ENCODE results near the gene RIN3.

Gene RIN3

DNA sequence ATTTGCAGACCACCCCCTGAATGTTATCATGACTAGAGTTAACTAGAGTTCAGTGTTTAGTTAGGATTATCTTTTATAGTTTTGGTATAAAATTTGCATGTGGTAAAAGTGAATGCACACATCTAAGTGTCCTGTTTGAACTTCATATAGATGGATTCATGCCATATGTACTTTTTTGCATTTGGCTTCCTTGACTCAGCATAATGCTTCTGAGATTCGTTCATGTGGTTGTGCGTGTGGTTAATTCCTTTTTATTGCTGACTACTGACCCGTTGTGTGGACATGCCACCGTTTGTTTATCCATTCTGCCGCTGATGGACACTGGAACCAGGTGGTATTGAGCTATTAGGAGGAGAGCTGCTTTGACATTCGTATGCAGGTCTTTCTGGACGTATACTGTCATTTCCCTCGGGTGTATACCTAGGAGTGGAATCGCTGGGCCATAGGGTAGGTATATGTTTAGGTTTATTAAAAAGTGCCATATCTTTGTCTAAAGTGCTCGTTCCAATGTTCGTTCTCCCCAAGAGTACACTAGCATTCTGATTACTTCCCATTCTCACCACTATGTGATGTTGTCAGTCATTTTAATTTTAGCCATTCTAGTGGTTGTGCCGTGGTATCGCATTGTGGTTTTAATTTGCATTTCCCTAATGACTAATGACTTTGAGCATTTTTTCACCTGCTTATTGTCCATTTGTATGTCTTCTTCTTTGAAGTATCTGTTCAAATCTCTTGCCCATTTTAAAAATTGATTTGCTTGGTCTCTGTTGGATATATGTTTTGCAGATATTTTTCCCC lies 37.7 kb downstream of the RIN3 start:
- Histone ChIP-seq H2AFZ (ENCODE audit: low read length) (no peak overlapping the region), H4K20me1 (ENCODE audit: insufficient read depth, low read length) (no peaks in the 10 kb centered on the region), H3K9me3 (replicated peaks; ENCODE audit: insufficient read depth, low read length) (no peaks in the 10 kb centered on the region), H3K4me3 (ENCODE audit: low read length) (peak overlapping the region; percentile 14; the same call in 1 of the 2 replicates), H3K9ac (ENCODE audit: low read length) (no peak overlapping the region; the same call in 1 of the 2 replicates), H3K27me3 (replicated peaks; ENCODE audit: insufficient read depth, low read length) (no peaks in the 10 kb centered on the region), H3K27ac (ENCODE audit: low read length) (peak overlapping the region; percentile 68; the same call in 1 of the 2 replicates), H3K79me2 (ENCODE audit: low read length) (no peaks in the 10 kb centered on the region), H3K4me1 (ENCODE audit: low read length) (peaks cover 28% of the 10 kb centered on the region), H3F3A (ENCODE audit: insufficient read depth, low read length) (peaks cover 18% of the 10 kb centered on the region; the same call in 1 of the 2 replicates), H3K36me3 (replicated peaks; ENCODE audit: insufficient read depth, low read length) (no peaks in the 10 kb centered on the region), H3K4me2 (ENCODE audit: low read depth, low read length) (peak overlapping the region; percentile 53), H3K9me2 (replicated peaks; ENCODE audit: insufficient read depth, low read length) (no peaks in the 10 kb centered on the region)
- peak; percentile 44 for TF ChIP-seq CTCF (IDR thresholded peaks at IDR 0.05; ENCODE audit: low read length)
- no peak for TF ChIP-seq EZH2phosphoT487 (IDR thresholded peaks at IDR 0.05; ENCODE audit: low read length)
- DNase-seq, result peak; percentile 65

DNA sequence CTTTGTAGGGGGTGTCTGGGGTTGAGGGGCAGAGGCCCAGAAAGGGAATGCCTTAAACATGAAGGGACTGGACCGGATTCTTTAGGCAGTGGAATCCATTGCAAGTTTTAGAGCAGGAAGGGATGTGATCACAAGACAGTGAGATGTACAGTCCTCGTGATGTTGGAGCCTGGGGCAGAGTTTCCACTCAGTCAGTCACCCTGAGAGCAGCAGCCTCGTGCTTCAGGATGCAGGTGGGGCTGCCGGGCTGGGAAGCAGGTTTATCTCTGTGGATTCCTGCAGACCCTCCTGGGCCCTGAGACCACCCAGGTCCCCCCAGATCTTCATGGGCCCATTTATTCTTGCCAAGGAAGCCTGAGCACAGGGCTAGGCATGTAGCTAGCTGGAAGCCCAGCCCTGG lies 38.5 kb downstream of the RIN3 start:
- no peaks in the 10 kb centered on the region for H3K36me3 ChIP-seq (replicated peaks; ENCODE audit: insufficient read depth, low read length)
- H3K4me1 ChIP-seq (ENCODE audit: low read length), result peaks cover 31% of the 10 kb centered on the region
- peak overlapping the region; percentile 53 for H3K4me2 ChIP-seq (ENCODE audit: low read depth, low read length)
- no peaks in the 10 kb centered on the region for H3K9me3 ChIP-seq (replicated peaks; ENCODE audit: insufficient read depth, low read length)
- H3K9ac ChIP-seq (ENCODE audit: low read length), result no peak overlapping the region
- H3K27me3 ChIP-seq (replicated peaks; ENCODE audit: insufficient read depth, low read length), result no peaks in the 10 kb centered on the region
- H3K79me2 ChIP-seq (ENCODE audit: low read length), result no peaks in the 10 kb centered on the region
- no peak overlapping the region for H2AFZ ChIP-seq (ENCODE audit: low read length)
- no peak for TF ChIP-seq EZH2 (optimal IDR thresholded peaks at IDR 0.05; ENCODE audit: low read depth, low read length)
- TF ChIP-seq CTCF (IDR thresholded peaks at IDR 0.05; ENCODE audit: low read length), result no peak
- TF ChIP-seq EZH2phosphoT487 (IDR thresholded peaks at IDR 0.05; ENCODE audit: low read length), result no peak
- peaks cover 18% of the 10 kb centered on the region; the same call in 1 of the 2 replicates for H3F3A ChIP-seq (ENCODE audit: insufficient read depth, low read length)
- H3K27ac ChIP-seq (ENCODE audit: low read length), result peak overlapping the region; percentile 68; the same call in 1 of the 2 replicates
- H4K20me1 ChIP-seq (ENCODE audit: insufficient read depth, low read length), result no peaks in the 10 kb centered on the region
- H3K9me2 ChIP-seq (replicated peaks; ENCODE audit: insufficient read depth, low read length), result no peaks in the 10 kb centered on the region
- peak; percentile 14 for DNase-seq
- H3K4me3 ChIP-seq (ENCODE audit: low read length), result no peak overlapping the region

GRCh38 chr14:92553438-92553837 lies 39.9 kb downstream of the RIN3 start:
- H3K27ac ChIP-seq (ENCODE audit: low read length), result no peak overlapping the region
- DNase-seq, result no peak
- no peak overlapping the region for H3K4me2 ChIP-seq (ENCODE audit: low read depth, low read length)
- H3K36me3 ChIP-seq (replicated peaks; ENCODE audit: insufficient read depth, low read length), result no peaks in the 10 kb centered on the region
- H3K4me3 ChIP-seq (ENCODE audit: low read length), result no peak overlapping the region
- H3K4me1 ChIP-seq (ENCODE audit: low read length), result peaks cover 31% of the 10 kb centered on the region
- no peaks in the 10 kb centered on the region for H3K79me2 ChIP-seq (ENCODE audit: low read length)
- no peak overlapping the region for H2AFZ ChIP-seq (ENCODE audit: low read length)
- no peaks in the 10 kb centered on the region for H4K20me1 ChIP-seq (ENCODE audit: insufficient read depth, low read length)
- H3K9ac ChIP-seq (ENCODE audit: low read length), result no peak overlapping the region
- no peaks in the 10 kb centered on the region for H3K27me3 ChIP-seq (replicated peaks; ENCODE audit: insufficient read depth, low read length)
- H3F3A ChIP-seq (ENCODE audit: insufficient read depth, low read length), result peaks cover 18% of the 10 kb centered on the region; the same call in 1 of the 2 replicates
- H3K9me3 ChIP-seq (replicated peaks; ENCODE audit: insufficient read depth, low read length), result no peaks in the 10 kb centered on the region
- TF ChIP-seq EZH2phosphoT487 (IDR thresholded peaks at IDR 0.05; ENCODE audit: low read length) (no peak), CTCF (IDR thresholded peaks at IDR 0.05; ENCODE audit: low read length) (no peak), EZH2 (optimal IDR thresholded peaks at IDR 0.05; ENCODE audit: low read depth, low read length) (no peak)
- H3K9me2 ChIP-seq (replicated peaks; ENCODE audit: insufficient read depth, low read length), result no peaks in the 10 kb centered on the region
